Neural progenitor cell (in vitro differentiated cells): ENCODE data around the gene HTR7. TPM values are rescaled to one million over a fixed set of nuclear protein-coding genes. Genes with fewer than 3 reads are reported as not detected.
"Not testable (repeated sequence)": the region's sequence is repeated elsewhere in the genome, so short reads cannot be mapped to it uniquely, and the experiment has no call there.

Experiments used
- DNase-seq: peaks from one replicate; pipeline ENCODE4 v3.0.0-alpha.2; 2016; ENCODE audit warnings: low spot score
- H2AFZ ChIP-seq: fragments of 200-600 bp; sonication (generic); replicated peaks from 2 replicates; pipeline ENCODE4 v1.6.1; 2016; ENCODE audit warnings: antibody characterized with exemption
- H3F3A ChIP-seq: fragments of 200-600 bp; sonication (generic); 2 replicates; pipeline ENCODE4 v1.6.1; 2016; ENCODE audit warnings: antibody characterized with exemption, low read depth
- H3K27ac ChIP-seq: fragments of 200-600 bp; sonication (generic); 2 replicates; pipeline ENCODE4 v1.5.1; 2016; ENCODE audit warnings: mild to moderate bottlenecking
- H3K27me3 ChIP-seq: fragments of 200-600 bp; sonication (generic); 2 replicates; pipeline ENCODE4 v1.6.1; 2016; ENCODE audit warnings: mild to moderate bottlenecking, moderate library complexity
- H3K36me3 ChIP-seq: fragments of 200-600 bp; sonication (generic); 2 replicates; pipeline ENCODE4 v1.5.1; 2016
- H3K4me1 ChIP-seq: fragments of 200-600 bp; sonication (generic); 2 replicates; pipeline ENCODE4 v1.6.1; 2016; ENCODE audit warnings: mixed run types
- H3K4me2 ChIP-seq: fragments of 200-600 bp; sonication (generic); 2 replicates; pipeline ENCODE4 v1.6.1; 2016
- H3K4me3 ChIP-seq: fragments of 200-600 bp; sonication (generic); 2 replicates; pipeline ENCODE4 v1.5.1; 2016
- H3K79me2 ChIP-seq: fragments of 200-600 bp; sonication (generic); 2 replicates; pipeline ENCODE4 v1.6.1; 2016; ENCODE audit warnings: low read depth
- H3K9ac ChIP-seq: fragments of 200-600 bp; sonication (generic); 2 replicates; pipeline ENCODE4 v1.6.1; 2016
- H3K9me3 ChIP-seq: fragments of 200-600 bp; sonication (generic); 2 replicates; pipeline ENCODE4 v1.5.1; 2016; ENCODE audit warnings: low read depth
- H4K20me1 ChIP-seq: fragments of 200-600 bp; sonication (generic); 2 replicates; pipeline ENCODE4 v1.6.1; 2016; ENCODE audit warnings: low read depth
- H3K27ac Mint-ChIP-seq: 3 replicates; pipeline ENCODE4 v1.8.0; 2021; ENCODE audit warnings: mixed read lengths
- H3K27me3 Mint-ChIP-seq: 2 replicates; pipeline ENCODE4 v1.8.0; 2022; ENCODE audit warnings: low read depth, mild to moderate bottlenecking, inconsistent platforms, moderate library complexity, mixed read lengths; ENCODE audit not compliant: insufficient read depth
- H3K36me3 Mint-ChIP-seq: 3 replicates; pipeline ENCODE4 v1.8.0; 2021; ENCODE audit warnings: mixed read lengths
- H3K4me1 Mint-ChIP-seq: 3 replicates; pipeline ENCODE4 v1.8.0; 2021; ENCODE audit warnings: mixed read lengths
- H3K4me3 Mint-ChIP-seq: 3 replicates; pipeline ENCODE4 v1.8.0; 2021; ENCODE audit warnings: mild to moderate bottlenecking, moderate library complexity, mixed read lengths
- H3K9me3 Mint-ChIP-seq: 3 replicates; pipeline ENCODE4 v1.8.0; 2020; ENCODE audit warnings: mixed read lengths
- EZH2 ChIP-seq: fragments of 200-600 bp; sonication (generic); IDR thresholded peaks from 2 replicates; pipeline ENCODE4 v1.6.1; 2017; ENCODE audit warnings: antibody characterized with exemption, mild to moderate bottlenecking, moderate library complexity
- EZH2phosphoT487 ChIP-seq: fragments of 200-600 bp; sonication (generic); IDR thresholded peaks from 2 replicates; pipeline ENCODE4 v1.6.1; 2017; ENCODE audit warnings: antibody characterized with exemption
- total RNA-seq: library from RNA; depleted of rRNA; stranded (reverse); fragments of >200 nt; gene quantifications from 2 replicates; pipeline ENCODE4 v1.2.3, GENCODE V29; 2015; ENCODE audit warnings: low replicate concordance
- TF ChIP-seq, protein P1 (sequence below): fragments of 200-600 bp; sonication (generic); IDR thresholded peaks from 2 replicates; pipeline ENCODE4 v1.5.1; 2017; ENCODE audit warnings: antibody characterized with exemption, mild to moderate bottlenecking

The HTR7 gene
- 0.19 TPM in 1 of 2 replicates, not detected in the other for total RNA-seq

DNA sequence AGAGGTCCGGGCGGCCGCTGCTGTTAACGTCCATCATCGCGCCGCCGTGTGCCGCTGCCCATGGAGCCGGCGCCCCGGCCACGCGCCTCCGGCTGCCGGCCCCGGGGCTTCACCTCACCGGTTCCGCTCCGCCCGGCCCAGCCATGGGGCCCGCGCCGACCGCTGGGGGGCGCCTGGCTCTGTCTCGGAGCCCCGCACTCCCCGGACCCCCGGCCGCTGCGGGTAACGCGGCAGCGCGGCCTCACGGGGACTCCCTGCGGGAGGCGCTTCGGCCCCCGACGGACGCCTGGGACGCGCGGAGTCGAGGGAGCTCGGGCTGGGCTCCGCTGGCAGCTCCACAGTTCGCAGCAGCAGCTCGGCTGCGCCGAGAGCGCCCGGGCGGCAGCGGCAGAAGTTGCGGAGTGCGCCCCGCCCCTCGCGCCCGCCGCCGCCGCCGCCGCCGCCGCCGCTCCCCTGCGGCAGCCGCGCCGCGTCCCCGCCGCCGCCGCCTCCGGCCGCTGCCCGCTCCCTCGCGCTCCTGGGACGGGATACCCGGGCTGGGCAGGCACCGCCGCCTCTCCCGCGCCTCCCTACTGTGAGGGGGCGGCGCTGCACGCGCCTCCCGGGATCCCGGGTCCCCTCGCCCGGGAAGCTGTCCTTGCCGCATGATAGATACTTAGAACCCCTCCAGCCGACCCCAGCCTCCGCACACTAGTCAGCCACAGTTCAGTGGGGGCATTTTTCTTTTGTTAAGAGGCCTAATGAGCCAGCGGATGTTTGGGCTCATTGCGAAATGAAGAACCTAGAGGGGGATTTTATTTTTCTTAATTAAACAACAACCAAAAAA is at the start of gene HTR7:
HTR7 (minus strand) TSS at position 405 of the 826 bp plus-strand sequence; CDS start at position 37, 368 bp downstream.
- Histone ChIP-seq H3K9me3 (no peaks in the 10 kb centered on the region), H3K9ac (no peak within 1 kb of the TSS), H2AFZ (peak within 1 kb of the TSS; percentile 94), H3K4me2 (peak within 1 kb of the TSS; percentile 93), H3K36me3 (no peaks in the 10 kb centered on the region), H3F3A (peaks cover 11% of the 10 kb centered on the region), H3K79me2 (no peaks in the 10 kb centered on the region), H3K4me1 (no peaks in the 10 kb centered on the region), H4K20me1 (no peaks in the 10 kb centered on the region), H3K4me3 (peak within 1 kb of the TSS; percentile 84), H3K27me3 (peaks cover 57% of the 10 kb centered on the region), H3K27ac (no peak within 1 kb of the TSS)
- peaks cover 7% of the 10 kb centered on the region for H3K4me1 Mint-ChIP-seq
- DNase-seq = peak; percentile 85
- no peak within 1 kb of the TSS for H3K27ac Mint-ChIP-seq
- H3K27me3 Mint-ChIP-seq = peaks cover 25% of the 10 kb centered on the region
- TF ChIP-seq, protein P1, sequence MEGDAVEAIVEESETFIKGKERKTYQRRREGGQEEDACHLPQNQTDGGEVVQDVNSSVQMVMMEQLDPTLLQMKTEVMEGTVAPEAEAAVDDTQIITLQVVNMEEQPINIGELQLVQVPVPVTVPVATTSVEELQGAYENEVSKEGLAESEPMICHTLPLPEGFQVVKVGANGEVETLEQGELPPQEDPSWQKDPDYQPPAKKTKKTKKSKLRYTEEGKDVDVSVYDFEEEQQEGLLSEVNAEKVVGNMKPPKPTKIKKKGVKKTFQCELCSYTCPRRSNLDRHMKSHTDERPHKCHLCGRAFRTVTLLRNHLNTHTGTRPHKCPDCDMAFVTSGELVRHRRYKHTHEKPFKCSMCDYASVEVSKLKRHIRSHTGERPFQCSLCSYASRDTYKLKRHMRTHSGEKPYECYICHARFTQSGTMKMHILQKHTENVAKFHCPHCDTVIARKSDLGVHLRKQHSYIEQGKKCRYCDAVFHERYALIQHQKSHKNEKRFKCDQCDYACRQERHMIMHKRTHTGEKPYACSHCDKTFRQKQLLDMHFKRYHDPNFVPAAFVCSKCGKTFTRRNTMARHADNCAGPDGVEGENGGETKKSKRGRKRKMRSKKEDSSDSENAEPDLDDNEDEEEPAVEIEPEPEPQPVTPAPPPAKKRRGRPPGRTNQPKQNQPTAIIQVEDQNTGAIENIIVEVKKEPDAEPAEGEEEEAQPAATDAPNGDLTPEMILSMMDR = peak; percentile 70
- TF ChIP-seq EZH2phosphoT487 (no peak), EZH2 (peak; percentile 43)
- peak within 1 kb of the TSS; percentile 93 for H3K4me3 Mint-ChIP-seq
- H3K9me3 Mint-ChIP-seq = no peaks in the 10 kb centered on the region
- no peaks in the 10 kb centered on the region for H3K36me3 Mint-ChIP-seq

DNA sequence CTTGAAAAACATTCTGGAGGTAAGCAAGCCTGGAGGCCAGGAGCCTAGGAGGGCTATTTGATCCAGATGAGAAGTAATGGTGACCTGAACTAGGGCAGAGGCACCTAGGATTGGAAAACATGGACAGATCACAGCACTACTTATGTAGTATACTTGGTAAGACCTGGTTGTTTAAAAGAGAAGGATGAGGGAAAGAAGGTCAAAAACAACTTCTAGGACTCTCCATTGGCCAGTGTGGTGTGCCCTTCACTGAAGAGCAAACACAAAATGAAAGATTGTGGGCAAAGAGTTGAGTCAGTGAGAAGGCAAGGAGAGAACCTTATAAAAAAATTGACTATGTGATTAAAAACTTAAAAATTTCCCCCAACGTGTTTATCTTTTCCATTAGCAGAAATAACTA is 48.8 kb upstream of the HTR7 start:
- Histone ChIP-seq H3K4me2 (no peak overlapping the region), H3K9me3 (no peaks in the 10 kb centered on the region), H4K20me1 (no peaks in the 10 kb centered on the region), H3F3A (no peaks in the 10 kb centered on the region), H2AFZ (no peak overlapping the region), H3K4me1 (no peaks in the 10 kb centered on the region), H3K4me3 (no peak overlapping the region), H3K27me3 (no peaks in the 10 kb centered on the region), H3K9ac (no peak overlapping the region), H3K79me2 (no peaks in the 10 kb centered on the region), H3K27ac (no peak overlapping the region), H3K36me3 (no peaks in the 10 kb centered on the region)
- no peak overlapping the region for H3K4me3 Mint-ChIP-seq
- TF ChIP-seq EZH2 = no peak
- no peak for TF ChIP-seq EZH2phosphoT487
- TF ChIP-seq, protein P1 = no peak
- peaks cover under 1% of the 10 kb centered on the region for H3K4me1 Mint-ChIP-seq
- DNase-seq = no peak
- H3K36me3 Mint-ChIP-seq = peaks cover 24% of the 10 kb centered on the region
- H3K9me3 Mint-ChIP-seq = no peaks in the 10 kb centered on the region
- H3K27ac Mint-ChIP-seq = no peak overlapping the region
- no peaks in the 10 kb centered on the region for H3K27me3 Mint-ChIP-seq

- Mint-ChIP-seq H3K27me3 (no peaks in the 10 kb centered on the region), H3K36me3 (peaks cover 24% of the 10 kb centered on the region), H3K9me3 (no peaks in the 10 kb centered on the region), H3K4me3 (no peak overlapping the region), H3K27ac (no peak overlapping the region), H3K4me1 (no peaks in the 10 kb centered on the region)
- Histone ChIP-seq H3K79me2 (no peaks in the 10 kb centered on the region), H3K9me3 (no peaks in the 10 kb centered on the region), H3K4me1 (no peaks in the 10 kb centered on the region), H3K27ac (no peak overlapping the region), H3K36me3 (no peaks in the 10 kb centered on the region), H2AFZ (no peak overlapping the region), H4K20me1 (no peaks in the 10 kb centered on the region), H3K4me3 (no peak overlapping the region), H3K9ac (no peak overlapping the region), H3K27me3 (no peaks in the 10 kb centered on the region), H3F3A (no peaks in the 10 kb centered on the region), H3K4me2 (no peak overlapping the region)
- no peak for DNase-seq
- TF ChIP-seq EZH2 (no peak), EZH2phosphoT487 (no peak)
- TF ChIP-seq, protein P1 = no peak
Measured at GRCh38 chr10:90905925-90906324, 48.1 kb upstream of the HTR7 start.

DNA sequence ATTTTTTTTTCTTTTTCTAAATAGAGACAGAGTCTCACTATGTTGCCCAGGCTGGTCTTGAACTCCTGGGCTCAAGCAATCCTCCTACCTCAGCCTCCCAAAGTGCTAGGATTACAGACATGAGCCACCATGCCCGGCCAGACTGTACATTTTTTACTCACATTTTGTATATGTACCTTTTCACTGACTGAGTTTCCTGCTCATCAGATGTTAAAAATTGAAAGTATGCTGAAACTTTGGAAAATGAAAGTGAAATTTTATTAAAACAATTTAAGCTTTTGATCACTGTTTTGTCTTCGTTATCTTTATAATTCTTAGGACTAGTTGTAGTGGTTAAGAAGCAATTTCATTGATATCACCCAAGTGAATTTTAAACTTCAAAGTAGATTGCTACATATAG is 39.1 kb upstream of the HTR7 start:
- H3K36me3 Mint-ChIP-seq = peaks cover 16% of the 10 kb centered on the region
- not testable (repeated sequence) for H3K4me1 ChIP-seq, H3K4me3 Mint-ChIP-seq, H3K79me2 ChIP-seq, H3K27me3 ChIP-seq, H3K27ac ChIP-seq, H3K4me3 ChIP-seq, H3K4me1 Mint-ChIP-seq, H2AFZ ChIP-seq, H3K9me3 ChIP-seq, H3K4me2 ChIP-seq, H3F3A ChIP-seq, H4K20me1 ChIP-seq, H3K9me3 Mint-ChIP-seq, DNase-seq, H3K27me3 Mint-ChIP-seq, H3K9ac ChIP-seq, H3K27ac Mint-ChIP-seq
- H3K36me3 ChIP-seq = peaks cover 20% of the 10 kb centered on the region
